Measurements from ENCODE around the gene PAM. TPM values are rescaled to one million over a fixed set of nuclear protein-coding genes. Genes with fewer than 3 reads are reported as not detected.
"Not testable (repeated sequence)": the region's sequence is repeated elsewhere in the genome, so short reads cannot be mapped to it uniquely, and the experiment has no call there.

PAM gene
- total RNA-seq, 2 donors from 2014 or later, result 69.2 to 124 TPM

GRCh38 chr5:103057208-103058130, 302.4 kb downstream of the PAM start:
- Histone ChIP-seq H3K36me3 (no peaks in the 10 kb centered on the region), H3K4me1 (no peaks in the 10 kb centered on the region), H3K27ac (no peak overlapping the region), H3K27me3 (no peaks in the 10 kb centered on the region), H3K4me3 (no peak overlapping the region), H3K9me3 (no peaks in the 10 kb centered on the region), H3K9ac (ENCODE audit: low read depth in 2 of 2, low read length in 2 of 2) (no peak overlapping the region)
- DNase-seq, result no peak
- intact Hi-C loops (cut with DNase I), result no loop called here
- TF ChIP-seq CTCF (IDR thresholded peaks at IDR 0.05), result no peak

- Histone ChIP-seq H3K4me1 (no peaks in the 10 kb centered on the region), H3K27ac (no peak overlapping the region), H3K4me3 (no peak overlapping the region), H3K9ac (ENCODE audit: low read depth in 2 of 2, low read length in 2 of 2) (no peak overlapping the region), H3K27me3 (no peaks in the 10 kb centered on the region), H3K36me3 (no peaks in the 10 kb centered on the region), H3K9me3 (no peaks in the 10 kb centered on the region)
- no peak for DNase-seq
- TF ChIP-seq CTCF (IDR thresholded peaks at IDR 0.05), result no peak
- intact Hi-C loops (cut with DNase I), result no loop called here
Observed at GRCh38 chr5:103059525-103059924, 304.4 kb downstream of the PAM start.

DNA sequence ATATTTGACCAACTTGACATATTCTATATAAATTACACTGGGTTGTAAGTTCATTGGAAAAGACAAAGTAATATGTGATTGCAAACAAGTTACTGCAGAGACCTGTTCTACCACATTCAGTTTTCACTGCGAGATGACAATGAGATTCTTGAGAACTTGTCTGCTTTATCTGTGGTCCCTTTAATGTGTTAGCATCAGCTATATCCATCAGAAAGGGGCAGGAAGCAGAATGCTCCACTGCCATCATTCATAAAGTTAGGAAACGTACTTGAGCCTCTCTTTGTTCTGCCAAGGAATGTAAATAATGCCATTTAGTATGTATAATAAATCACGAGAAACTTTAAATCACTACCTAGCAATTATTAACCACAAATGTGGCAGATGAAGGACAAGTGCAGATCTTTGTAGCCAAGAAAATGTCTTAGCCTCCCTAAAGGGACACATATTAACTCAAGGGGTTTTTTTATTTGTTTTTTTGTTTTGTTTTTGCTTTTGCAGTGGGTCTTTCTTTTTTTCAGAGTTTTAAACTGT, 305.4 kb downstream of the PAM start:
- DNase-seq, result no peak

DNA sequence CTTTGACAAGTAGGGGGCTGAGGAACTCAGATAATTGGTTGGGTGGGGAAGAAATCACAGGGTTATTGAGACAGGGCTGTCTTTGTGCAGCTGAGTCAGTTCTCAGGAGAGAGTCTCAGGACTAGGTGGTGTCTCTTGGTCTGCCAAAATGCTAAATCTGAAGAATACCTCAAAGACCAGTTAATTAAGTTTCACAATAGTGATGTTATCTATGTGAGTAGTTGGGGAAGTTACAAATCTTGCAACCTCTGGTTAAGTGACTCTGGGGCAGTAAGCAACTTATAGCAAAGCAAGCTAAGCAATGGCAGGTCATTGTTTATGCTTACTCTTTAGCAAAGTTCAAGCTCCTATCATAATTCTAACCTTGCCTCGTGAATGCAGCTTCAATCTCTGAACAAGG, 311.2 kb downstream of the PAM start:
- H3K9me3 ChIP-seq, result no peaks in the 10 kb centered on the region
- no peak for TF ChIP-seq CTCF (IDR thresholded peaks at IDR 0.05)
- no peaks in the 10 kb centered on the region for H3K4me1 ChIP-seq
- no peaks in the 10 kb centered on the region for H3K27me3 ChIP-seq
- H3K9ac ChIP-seq (ENCODE audit: low read depth in 2 of 2, low read length in 2 of 2), result no peak overlapping the region
- H3K36me3 ChIP-seq, result no peaks in the 10 kb centered on the region
- no peak for DNase-seq
- intact Hi-C loops (cut with DNase I), result no loop called here
- H3K27ac ChIP-seq, result no peak overlapping the region
- H3K4me3 ChIP-seq, result no peak overlapping the region

More for the DNA sequence above, 305.4 kb downstream of the PAM start:
- H3K27me3 ChIP-seq, result no peaks in the 10 kb centered on the region
- no peak overlapping the region for H3K27ac ChIP-seq
- H3K9me3 ChIP-seq, result no peaks in the 10 kb centered on the region
- no peak overlapping the region for H3K9ac ChIP-seq (ENCODE audit: low read depth in 2 of 2, low read length in 2 of 2)
- no peaks in the 10 kb centered on the region for H3K4me1 ChIP-seq
- no peak for TF ChIP-seq CTCF (IDR thresholded peaks at IDR 0.05)
- H3K36me3 ChIP-seq, result no peaks in the 10 kb centered on the region
- no peak overlapping the region for H3K4me3 ChIP-seq
- intact Hi-C loops (cut with DNase I), result no loop called here

DNA sequence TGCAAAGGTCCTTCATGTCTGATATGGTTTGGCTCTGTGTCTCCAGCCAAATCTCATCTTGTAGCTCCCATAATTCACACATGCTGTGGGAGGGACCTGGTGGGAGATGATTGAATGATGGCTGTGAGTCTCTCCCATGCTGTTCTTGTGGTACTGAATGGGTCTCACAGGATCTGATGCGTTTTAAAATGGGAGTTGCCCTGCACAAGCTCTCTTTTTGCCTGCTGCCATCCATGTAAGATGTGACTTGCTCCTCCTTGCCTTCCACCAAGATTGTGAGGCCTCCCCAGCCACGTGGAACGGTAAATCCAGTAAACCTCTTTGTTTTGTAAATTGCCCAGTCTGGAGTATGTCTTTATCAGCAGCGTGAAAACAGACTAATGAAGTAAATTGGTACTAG, 318.4 kb downstream of the PAM start:
- DNase-seq; H3K4me1 ChIP-seq; intact Hi-C loops (cut with DNase I); H3K9me3 ChIP-seq; H3K4me3 ChIP-seq; H3K27me3 ChIP-seq; H3K36me3 ChIP-seq; H3K9ac ChIP-seq (ENCODE audit: low read depth in 2 of 2, low read length in 2 of 2); H3K27ac ChIP-seq: not testable (repeated sequence)

DNA sequence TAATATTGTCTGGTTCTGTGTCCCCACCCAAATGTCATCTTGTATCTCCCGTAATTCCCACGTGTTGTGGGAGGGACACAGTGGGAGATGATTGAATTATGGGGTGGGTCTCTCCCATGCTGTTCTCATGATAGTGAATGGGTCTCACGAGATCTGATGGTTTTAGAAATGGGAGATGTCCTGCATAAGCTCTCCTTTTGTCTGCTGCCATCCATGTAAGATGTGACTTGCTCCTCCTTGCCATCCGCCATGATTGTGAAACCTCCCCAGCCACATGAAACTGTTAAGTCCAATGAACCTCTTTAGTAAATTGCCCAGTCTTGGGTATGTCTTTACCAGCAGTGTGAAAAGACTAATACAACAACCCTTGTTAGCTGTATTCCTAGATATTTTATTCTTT, 320.3 kb downstream of the PAM start:
- intact Hi-C loops (cut with DNase I), result no loop called here
- no peaks in the 10 kb centered on the region for H3K9me3 ChIP-seq
- H3K36me3 ChIP-seq, result no peaks in the 10 kb centered on the region

More for the DNA sequence above, 320.3 kb downstream of the PAM start:
- H3K4me3 ChIP-seq, result no peak overlapping the region
- no peaks in the 10 kb centered on the region for H3K4me1 ChIP-seq
- TF ChIP-seq CTCF (IDR thresholded peaks at IDR 0.05), result no peak
- no peaks in the 10 kb centered on the region for H3K27me3 ChIP-seq
- no peak for DNase-seq
- H3K9ac ChIP-seq (ENCODE audit: low read depth in 2 of 2, low read length in 2 of 2), result no peak overlapping the region
- no peak overlapping the region for H3K27ac ChIP-seq

All from colonic mucosa (tissue), 4 donors.